ENCODE data around the gene SUCLG1.
"Not testable (repeated sequence)": the region's sequence is repeated elsewhere in the genome, so short reads cannot be mapped to it uniquely, and the experiment has no call there.

Gene SUCLG1

GRCh38 chr2:84477886-84478285 lies 18.8 kb upstream of the SUCLG1 start:
- no peak for DNase-seq (ENCODE audit: low read depth, low spot score)
- ChIA-PET POLR2A (no interaction called here), CTCF (no interaction called here)
- TF ChIP-seq, protein P1, sequence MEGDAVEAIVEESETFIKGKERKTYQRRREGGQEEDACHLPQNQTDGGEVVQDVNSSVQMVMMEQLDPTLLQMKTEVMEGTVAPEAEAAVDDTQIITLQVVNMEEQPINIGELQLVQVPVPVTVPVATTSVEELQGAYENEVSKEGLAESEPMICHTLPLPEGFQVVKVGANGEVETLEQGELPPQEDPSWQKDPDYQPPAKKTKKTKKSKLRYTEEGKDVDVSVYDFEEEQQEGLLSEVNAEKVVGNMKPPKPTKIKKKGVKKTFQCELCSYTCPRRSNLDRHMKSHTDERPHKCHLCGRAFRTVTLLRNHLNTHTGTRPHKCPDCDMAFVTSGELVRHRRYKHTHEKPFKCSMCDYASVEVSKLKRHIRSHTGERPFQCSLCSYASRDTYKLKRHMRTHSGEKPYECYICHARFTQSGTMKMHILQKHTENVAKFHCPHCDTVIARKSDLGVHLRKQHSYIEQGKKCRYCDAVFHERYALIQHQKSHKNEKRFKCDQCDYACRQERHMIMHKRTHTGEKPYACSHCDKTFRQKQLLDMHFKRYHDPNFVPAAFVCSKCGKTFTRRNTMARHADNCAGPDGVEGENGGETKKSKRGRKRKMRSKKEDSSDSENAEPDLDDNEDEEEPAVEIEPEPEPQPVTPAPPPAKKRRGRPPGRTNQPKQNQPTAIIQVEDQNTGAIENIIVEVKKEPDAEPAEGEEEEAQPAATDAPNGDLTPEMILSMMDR (IDR thresholded peaks at IDR 0.05; ENCODE audit: insufficient read depth, low read length, missing control alignments), result no peak
- H3K4me3 ChIP-seq (ENCODE audit: low read depth, low read length), result no peak overlapping the region

DNA sequence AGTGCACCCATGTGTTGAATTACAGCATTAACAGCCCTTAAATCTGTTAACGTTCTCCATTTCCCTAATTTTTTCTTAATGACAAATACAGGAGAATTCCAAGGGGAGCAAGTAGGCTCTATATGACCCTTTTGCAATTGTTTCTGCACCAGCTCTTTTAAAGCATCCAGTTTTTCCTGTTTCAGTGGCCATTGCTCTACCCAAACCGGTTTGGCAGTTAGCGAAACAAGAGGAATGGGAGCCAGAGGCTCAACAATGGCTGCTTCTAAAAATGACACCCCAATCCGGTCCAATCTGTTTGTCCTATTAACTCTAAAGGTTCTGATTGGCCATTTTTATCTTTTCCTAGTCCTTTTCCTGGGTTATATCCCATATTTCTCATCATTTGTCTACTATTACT lies 15.1 kb upstream of the SUCLG1 start:
- ChIA-PET CTCF (no interaction called here), POLR2A (no interaction called here)
- H3K4me3 ChIP-seq (ENCODE audit: low read depth, low read length), result no peak overlapping the region
- TF ChIP-seq, protein P1 (IDR thresholded peaks at IDR 0.05; ENCODE audit: insufficient read depth, low read length, missing control alignments), result no peak
- no peak for DNase-seq (ENCODE audit: low read depth, low spot score)

DNA sequence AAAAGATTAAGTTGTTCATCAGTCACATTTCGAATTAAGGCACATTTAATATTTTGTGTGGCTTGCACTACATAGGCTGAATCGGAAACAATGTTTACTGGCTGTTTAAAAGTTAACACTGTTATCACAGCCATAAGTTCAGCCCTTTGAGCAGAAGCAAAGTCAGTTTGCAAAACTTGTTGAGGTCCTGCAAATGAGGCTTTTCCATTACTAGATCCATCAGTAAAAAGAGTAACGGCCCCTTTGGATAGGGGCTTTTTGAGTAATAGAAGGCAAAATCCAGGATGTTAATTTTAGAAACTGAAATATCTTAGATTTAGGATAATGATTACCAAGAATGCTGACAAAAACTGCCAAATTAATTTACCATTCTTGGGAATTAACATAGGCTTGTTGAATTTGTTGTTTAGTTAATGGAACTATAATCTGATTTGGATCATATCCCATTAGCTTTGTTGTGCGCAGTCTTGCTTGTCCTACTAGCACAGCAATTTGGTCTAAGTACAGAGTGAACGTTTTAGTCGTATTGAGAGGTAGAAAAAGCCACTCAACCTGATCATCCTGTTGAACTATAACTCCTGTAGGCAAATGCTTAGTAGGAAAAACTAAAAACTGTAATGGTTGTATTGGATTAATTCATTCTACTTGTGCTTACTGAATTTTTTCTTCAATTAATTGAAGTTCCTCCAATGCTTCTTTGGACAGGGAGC lies 13.9 kb upstream of the SUCLG1 start:
- TF ChIP-seq, protein P1 (IDR thresholded peaks at IDR 0.05; ENCODE audit: insufficient read depth, low read length, missing control alignments), result no peak
- DNase-seq (ENCODE audit: low read depth, low spot score), result no peak
- H3K4me3 ChIP-seq (ENCODE audit: low read depth, low read length), result no peak overlapping the region
- CTCF ChIA-PET, result interaction anchor here (1.5 kb wide), 1 partner anchor 453 kb away, joined by 4 read pairs; no protein-coding TSS in a partner anchor
- POLR2A ChIA-PET, result no interaction called here

GRCh38 chr2:84472423-84472822 lies 13.3 kb upstream of the SUCLG1 start:
- H3K4me3 ChIP-seq (ENCODE audit: low read depth, low read length); POLR2A ChIA-PET; DNase-seq (ENCODE audit: low read depth, low spot score): not testable (repeated sequence)
- CTCF ChIA-PET, result interaction anchor here (1.5 kb wide), 1 partner anchor 453 kb away, joined by 4 read pairs; no protein-coding TSS in a partner anchor

- POLR2A ChIA-PET, result no interaction called here
- CTCF ChIA-PET, result no interaction called here
- TF ChIP-seq, protein P1 (IDR thresholded peaks at IDR 0.05; ENCODE audit: insufficient read depth, low read length, missing control alignments), result no peak
Measured at GRCh38 chr2:84467389-84467788, 8.3 kb upstream of the SUCLG1 start.

GRCh38 chr2:84461310-84461709 lies 2.2 kb upstream of the SUCLG1 start:
- DNase-seq (ENCODE audit: low read depth, low spot score), result no peak
- CTCF ChIA-PET, result interaction anchor here (0.9 kb wide), 1 partner anchor 20 kb away, joined by 3 read pairs; no protein-coding TSS in a partner anchor
- TF ChIP-seq, protein P1 (IDR thresholded peaks at IDR 0.05; ENCODE audit: insufficient read depth, low read length, missing control alignments), result no peak
- no peak overlapping the region for H3K4me3 ChIP-seq (ENCODE audit: low read depth, low read length)
- POLR2A ChIA-PET, result no interaction called here

More at GRCh38 chr2:84467389-84467788, 8.3 kb upstream of the SUCLG1 start:
- no peak for DNase-seq (ENCODE audit: low read depth, low spot score)
- H3K4me3 ChIP-seq (ENCODE audit: low read depth, low read length), result no peak overlapping the region

- TF ChIP-seq, protein P1 (IDR thresholded peaks at IDR 0.05; ENCODE audit: insufficient read depth, low read length, missing control alignments), result no peak
- CTCF ChIA-PET, result no interaction called here
- no peak for DNase-seq (ENCODE audit: low read depth, low spot score)
- no peak overlapping the region for H3K4me3 ChIP-seq (ENCODE audit: low read depth, low read length)
- POLR2A ChIA-PET, result no interaction called here
Measured at GRCh38 chr2:84460670-84461069, 1.6 kb upstream of the SUCLG1 start.

Data from AG04449 (cell line).